Measurements from ENCODE around the gene MEA1. TPM values are rescaled to one million over a fixed set of nuclear protein-coding genes. Genes with fewer than 3 reads are reported as not detected.

The MEA1 gene
- total RNA-seq, 1 donor from 2014 or later = 46.1 TPM

- no peak for DNase-seq (ENCODE audit: low spot score)
Measured at GRCh38 chr6:42978487-42978838, 35.3 kb downstream of the MEA1 start.

- DNase-seq (ENCODE audit: low spot score) = no peak
Measured at GRCh38 chr6:42974919-42975505, 38.7 kb downstream of the MEA1 start.

DNA sequence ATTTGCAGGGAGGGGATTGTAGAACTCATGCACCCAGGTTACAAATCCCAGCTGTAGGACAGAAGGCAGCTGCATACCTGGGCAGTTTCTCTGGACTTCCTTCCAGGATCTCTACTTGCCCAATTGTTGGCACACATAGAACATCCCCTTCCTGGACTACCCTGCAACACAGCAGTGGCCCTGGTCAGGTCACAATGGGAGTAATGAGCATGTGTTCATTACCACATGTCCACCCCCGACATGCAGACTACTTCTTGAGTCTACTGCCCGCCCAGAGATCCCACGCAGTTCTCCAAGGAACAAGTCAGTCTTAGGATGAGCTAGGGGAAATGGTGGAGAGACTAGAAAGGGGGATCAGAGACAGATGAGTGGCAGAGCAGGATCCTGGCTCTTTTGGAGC, 39.8 kb downstream of the MEA1 start:
- DNase-seq (ENCODE audit: low spot score) = no peak

DNA sequence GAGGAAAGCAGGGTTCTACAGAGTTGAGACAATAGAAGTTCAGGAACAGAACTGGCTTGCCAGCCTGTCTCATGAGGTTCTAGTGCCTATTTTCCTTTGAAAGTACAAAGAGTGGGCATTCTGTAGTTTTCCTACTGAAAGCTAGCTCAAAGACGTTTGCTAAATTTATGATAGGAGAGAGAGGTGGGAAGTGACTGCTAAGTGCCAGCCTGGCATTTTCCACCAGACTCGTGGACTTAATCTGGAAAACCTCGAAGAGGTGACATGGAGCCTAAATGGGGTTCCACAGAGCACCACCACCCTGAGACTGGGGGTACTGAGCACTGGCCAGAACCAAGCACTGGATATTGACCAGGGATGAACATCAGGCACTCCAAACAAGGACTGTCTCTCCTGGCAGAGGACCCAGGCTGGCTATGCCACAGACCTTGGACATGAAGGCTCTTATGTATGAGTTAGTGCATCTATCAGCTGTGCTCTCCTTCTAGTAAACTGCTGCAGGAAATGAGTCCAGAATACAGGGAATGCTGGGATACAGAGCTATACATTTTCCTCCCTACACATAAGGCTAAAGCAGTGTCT, 41.9 kb downstream of the MEA1 start:
- no peak for DNase-seq (ENCODE audit: low spot score)

- no peak for DNase-seq (ENCODE audit: low spot score)
Measured at GRCh38 chr6:42970871-42971612, 42.7 kb downstream of the MEA1 start.

DNA sequence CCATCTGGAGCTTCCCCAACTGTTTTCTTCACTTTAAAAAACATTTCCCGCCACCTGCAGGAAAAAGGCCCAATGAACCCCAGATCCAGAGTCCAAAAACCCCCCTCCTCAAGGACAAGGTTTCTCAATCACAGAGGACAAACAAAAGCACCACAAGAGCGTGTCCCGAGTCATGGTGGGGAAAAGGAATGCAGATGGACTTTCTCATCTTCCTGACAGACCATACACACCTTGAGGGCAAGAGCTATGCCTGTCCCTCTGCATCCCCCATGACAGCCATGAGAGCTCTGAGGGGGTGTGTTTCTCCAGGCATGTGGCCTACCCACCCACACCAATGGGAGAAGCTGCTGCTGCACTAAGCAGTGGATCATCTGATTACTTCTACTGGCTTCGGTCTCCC, 43.8 kb downstream of the MEA1 start:
- no peak for DNase-seq (ENCODE audit: low spot score)

DNA sequence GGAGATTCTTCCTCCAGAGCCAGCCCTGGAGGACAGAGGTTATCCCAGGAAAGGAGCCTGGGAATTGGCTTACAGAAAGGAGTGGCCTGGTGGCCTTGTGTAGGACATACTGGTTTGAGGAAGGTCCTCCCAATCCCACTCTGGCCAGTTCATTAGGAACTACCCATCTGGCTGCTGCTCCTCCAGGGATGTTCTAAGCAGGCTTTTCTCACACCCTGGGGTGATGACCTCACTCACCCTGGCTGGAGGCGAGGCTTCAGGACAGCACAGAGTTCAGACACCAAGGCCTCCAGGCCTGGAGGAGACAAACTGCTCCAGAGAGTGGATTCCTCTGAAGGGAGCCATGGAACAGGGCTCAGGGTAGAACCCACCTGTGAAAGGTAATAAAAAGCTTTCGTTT, 44.3 kb downstream of the MEA1 start:
- no peak for DNase-seq (ENCODE audit: low spot score)

- no peak for DNase-seq (ENCODE audit: low spot score)
Measured at GRCh38 chr6:42968783-42969182, 45.0 kb downstream of the MEA1 start.

DNA sequence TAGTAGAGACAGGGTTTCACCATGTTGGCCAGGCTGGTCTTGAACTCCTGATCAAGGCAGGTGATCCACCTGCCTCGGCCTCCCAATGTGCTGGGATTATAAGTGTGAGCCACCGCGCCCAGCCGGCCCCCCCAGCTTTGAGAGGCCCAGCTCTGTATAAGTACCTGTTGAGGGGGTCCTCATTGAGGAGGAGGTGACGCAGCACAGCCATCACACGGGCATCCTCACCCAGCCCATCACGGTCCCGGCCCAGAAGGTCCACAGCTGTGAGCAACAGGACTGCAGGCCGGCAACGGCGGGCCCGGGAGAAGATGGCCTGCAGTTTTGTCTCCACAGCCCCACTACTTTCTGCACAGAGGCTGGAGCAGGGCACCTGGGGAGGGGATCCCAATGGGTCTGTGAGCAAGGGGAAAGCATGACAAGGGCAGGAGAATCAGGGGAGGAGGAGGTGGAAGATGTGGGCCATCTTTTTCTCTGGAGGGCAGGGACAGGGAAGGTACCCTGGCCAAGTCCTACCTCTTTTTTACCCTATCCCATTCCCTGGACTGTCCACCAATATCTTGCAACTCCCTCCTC, 45.5 kb downstream of the MEA1 start:
- no peak for DNase-seq (ENCODE audit: low spot score)

GRCh38 chr6:42967228-42967627, 46.5 kb downstream of the MEA1 start:
- peak; percentile 82 for DNase-seq (ENCODE audit: low spot score)

DNA sequence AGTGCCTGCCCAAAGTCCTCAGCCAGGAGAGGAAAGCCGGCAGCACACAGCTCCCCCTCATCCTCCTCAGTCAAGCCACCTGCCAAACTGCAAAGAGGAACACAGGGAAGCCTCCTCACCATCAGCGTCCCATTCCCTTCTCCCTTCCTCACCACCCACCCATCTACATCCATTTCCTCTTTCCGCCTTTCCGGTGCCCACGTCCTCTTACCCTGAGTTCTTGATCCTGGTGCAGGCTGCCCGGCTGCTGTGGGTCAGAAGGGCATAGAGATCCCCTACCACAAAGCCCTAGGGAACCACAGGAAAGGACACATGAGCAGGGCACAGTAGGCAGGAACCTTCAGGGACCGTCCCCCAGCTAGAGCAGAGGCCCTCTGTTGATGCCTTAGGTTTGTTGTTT, 47.2 kb downstream of the MEA1 start:
- no peak for DNase-seq (ENCODE audit: low spot score)

- DNase-seq (ENCODE audit: low spot score) = no peak
Measured at GRCh38 chr6:42963855-42964605, 49.7 kb downstream of the MEA1 start.

GRCh38 chr6:42963179-42963854, 50.4 kb downstream of the MEA1 start:
- no peak for DNase-seq (ENCODE audit: low spot score)

DNA sequence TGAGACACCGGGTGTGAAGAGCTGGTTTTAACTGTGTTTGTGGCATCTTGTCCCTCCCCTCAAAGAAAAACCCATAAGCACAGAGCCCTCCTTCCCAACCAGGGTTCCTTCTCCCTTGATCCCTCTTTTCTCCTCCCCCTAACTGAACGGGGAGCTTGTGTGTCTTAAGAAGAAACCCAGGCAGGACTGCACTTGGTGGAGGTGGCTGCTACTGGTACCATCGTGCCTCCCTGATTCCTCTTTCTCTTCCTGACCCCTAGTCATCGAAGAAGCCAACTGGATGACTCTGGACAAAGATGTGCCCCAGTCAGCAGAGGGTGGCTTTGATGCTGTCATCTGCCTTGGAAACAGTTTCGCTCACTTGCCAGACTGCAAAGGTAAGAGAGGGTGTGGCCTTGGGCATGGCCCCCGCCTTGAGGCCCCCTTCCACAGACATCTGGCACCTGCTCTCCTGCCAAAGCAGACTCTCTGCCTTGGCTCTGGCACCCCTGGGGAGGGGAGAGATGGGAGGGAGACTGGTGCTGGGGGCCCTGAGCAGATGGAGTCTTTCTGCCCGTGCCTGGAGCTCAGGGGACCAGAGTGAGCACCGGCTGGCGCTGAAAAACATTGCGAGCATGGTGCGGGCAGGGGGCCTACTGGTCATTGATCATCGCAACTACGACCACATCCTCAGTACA, 51.1 kb downstream of the MEA1 start:
- no peak for DNase-seq (ENCODE audit: low spot score)

DNA sequence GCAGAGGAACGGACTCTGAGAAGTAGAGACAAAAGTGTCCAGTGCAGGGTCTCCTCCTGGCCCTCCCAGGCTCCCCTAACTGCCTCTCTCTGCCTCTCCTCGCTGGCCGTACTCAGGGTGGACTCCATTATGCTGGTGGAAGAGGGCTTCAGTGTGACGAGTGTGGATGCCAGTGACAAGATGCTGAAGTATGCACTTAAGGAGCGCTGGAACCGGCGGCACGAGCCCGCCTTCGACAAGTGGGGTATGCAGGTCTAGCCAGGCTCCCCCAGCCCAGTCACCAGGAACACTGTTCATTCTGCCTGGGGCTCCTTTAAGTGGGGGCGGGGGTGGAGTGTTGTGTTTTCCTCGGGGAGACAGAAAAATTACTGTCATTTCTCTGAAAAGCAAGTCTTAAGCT, 51.6 kb downstream of the MEA1 start:
- DNase-seq (ENCODE audit: low spot score) = no peak

Other genes starting within 250 kb of the MEA1 start
- 12.5 TPM for gene BICRAL, start 231.9 kb downstream of the MEA1 start, total RNA-seq
- gene RPL7L1, start 134.3 kb downstream of the MEA1 start, total RNA-seq = 82.2 TPM
- not detected for gene PTCRA, start 97.9 kb downstream of the MEA1 start, total RNA-seq
- 27.4 TPM for gene CNPY3, start 84.5 kb downstream of the MEA1 start, total RNA-seq
- gene GNMT, start 53.2 kb downstream of the MEA1 start, total RNA-seq = 0.61 TPM
- gene PEX6, start 34.8 kb downstream of the MEA1 start, total RNA-seq = 13.4 TPM
- 27.8 TPM for gene PPP2R5D, start 29.4 kb downstream of the MEA1 start, total RNA-seq
- 71.6 TPM for gene KLHDC3, start 303 bp upstream of the MEA1 start, total RNA-seq
- gene RRP36, start 7.7 kb upstream of the MEA1 start, total RNA-seq = 51.9 TPM
- gene CUL7, start 39.9 kb upstream of the MEA1 start, total RNA-seq = 13.7 TPM
- 59.3 TPM for gene MRPL2, start 45.5 kb upstream of the MEA1 start, total RNA-seq
- gene KLC4, start 45.7 kb upstream of the MEA1 start, total RNA-seq = 18.1 TPM
- 13.6 TPM for gene PTK7, start 62.4 kb upstream of the MEA1 start, total RNA-seq
- 34.2 TPM for gene SRF, start 157.3 kb upstream of the MEA1 start, total RNA-seq
- gene CUL9, start 168.2 kb upstream of the MEA1 start, total RNA-seq = 26.6 TPM
- gene DNPH1, start 215.5 kb upstream of the MEA1 start, total RNA-seq = 36.5 TPM
- 0.06 TPM for gene TTBK1, start 229.5 kb upstream of the MEA1 start, total RNA-seq